Activated CD4-positive, alpha-beta memory T cell treated with anti-CD3 and anti-CD28 coated beads, Interleukin-2, amount 10 ng/mL, durations not matched to agents 7 days and 5 days (primary cell): ENCODE results near the gene GINS3. TPM values are rescaled to one million over a fixed set of nuclear protein-coding genes. Genes with fewer than 3 reads are reported as not detected.

Source experiments
- CTCF ChIA-PET: fragments of 350-600 bp; sonication (Branson Sonifier 250); formaldehyde crosslinking; loops from one replicate; lab custom pipeline; 2021; ENCODE audit warnings: antibody characterized with exemption, inconsistent platforms; lab: Charles Lee
- POLR2A ChIA-PET: fragments of 350-600 bp; sonication (Branson Sonifier 250); formaldehyde crosslinking; loops from one replicate; lab custom pipeline; 2021; ENCODE audit warnings: antibody characterized with exemption; lab: Charles Lee
- DNase-seq: peaks from one replicate; pipeline ENCODE4 v3.0.0-alpha.2; 2020
- H3K27ac Mint-ChIP-seq: one replicate; pipeline ENCODE4 v1.8.0; 2021; ENCODE audit warnings: mild to moderate bottlenecking, mixed read lengths
- H3K27me3 Mint-ChIP-seq: one replicate; pipeline ENCODE4 v1.8.0; 2021; ENCODE audit warnings: mixed read lengths
- H3K36me3 Mint-ChIP-seq: one replicate; pipeline ENCODE4 v1.8.0; 2021; ENCODE audit warnings: low read depth, mixed read lengths
- H3K4me1 Mint-ChIP-seq: one replicate; pipeline ENCODE4 v1.8.0; 2021; ENCODE audit warnings: mixed read lengths
- H3K4me3 Mint-ChIP-seq: one replicate; pipeline ENCODE4 v1.8.0; 2021; ENCODE audit warnings: mild to moderate bottlenecking, mixed read lengths
- H3K9me3 Mint-ChIP-seq: one replicate; pipeline ENCODE4 v1.8.0; 2021; ENCODE audit warnings: mixed read lengths
- total RNA-seq, 2 experiments: library from RNA; stranded (reverse); gene quantifications; one replicate each; pipeline ENCODE4 v1.2.3, GENCODE V29; 2021

GINS3 gene
- 10 to 100 TPM; 10.2 to 11.0 TPM for total RNA-seq

GRCh38 chr16:58392215-58393137 is at the start of gene GINS3:
Gene GINS3 (plus strand): TSS chr16:58392471. CDS start chr16:58392602, 131 bp downstream.
- Mint-ChIP-seq H3K27ac (peak within 1 kb of the TSS; percentile 93), H3K36me3 (peaks cover 18% of the 10 kb centered on the region), H3K4me1 (peaks cover 26% of the 10 kb centered on the region), H3K4me3 (peak within 1 kb of the TSS; percentile 100), H3K27me3 (peaks cover 19% of the 10 kb centered on the region), H3K9me3 (peaks cover 2% of the 10 kb centered on the region)
- ChIA-PET CTCF (interaction anchor here (0.6 to 1.7 kb wide), 8 partner anchors 16 to 669 kb away, joined by 3 to 8 read pairs (median 4); no protein-coding TSS in a partner anchor), POLR2A (interaction anchor here (0.5 to 2.0 kb wide), 17 partner anchors 9 to 656 kb away, joined by 3 to 9 read pairs (median 4); partner anchors contain the start of genes CFAP20, SETD6 and SLC38A7)
- DNase-seq = peak; percentile 88

GRCh38 chr16:58343562-58343961 is 48.7 kb upstream of the GINS3 start:
- ChIA-PET CTCF (no interaction called here), POLR2A (no interaction called here)
- Mint-ChIP-seq H3K36me3 (no peaks in the 10 kb centered on the region), H3K27ac (no peak overlapping the region), H3K4me1 (peaks cover 6% of the 10 kb centered on the region), H3K4me3 (no peak overlapping the region), H3K9me3 (no peaks in the 10 kb centered on the region), H3K27me3 (peaks cover 33% of the 10 kb centered on the region)
- DNase-seq = no peak

- Mint-ChIP-seq H3K4me1 (peaks cover 6% of the 10 kb centered on the region), H3K36me3 (no peaks in the 10 kb centered on the region), H3K27me3 (peaks cover 36% of the 10 kb centered on the region), H3K4me3 (no peak overlapping the region), H3K27ac (no peak overlapping the region), H3K9me3 (no peaks in the 10 kb centered on the region)
- ChIA-PET CTCF (interaction anchor here (1.2 to 1.5 kb wide), 2 partner anchors 9 to 16 kb away, joined by 3 to 5 read pairs; no protein-coding TSS in a partner anchor), POLR2A (no interaction called here)
- DNase-seq = no peak
These were observed 46.5 kb upstream of the GINS3 start for GRCh38 chr16:58345574-58346354.

GRCh38 chr16:58346831-58347371 is 45.4 kb upstream of the GINS3 start:
- Mint-ChIP-seq H3K27ac (no peak overlapping the region), H3K4me3 (no peak overlapping the region), H3K27me3 (peaks cover 37% of the 10 kb centered on the region), H3K9me3 (no peaks in the 10 kb centered on the region), H3K36me3 (no peaks in the 10 kb centered on the region), H3K4me1 (peaks cover 6% of the 10 kb centered on the region)
- ChIA-PET CTCF (interaction anchor here (1.0 to 1.8 kb wide), 2 partner anchors 10 to 12 kb away, joined by 4 to 5 read pairs; no protein-coding TSS in a partner anchor), POLR2A (no interaction called here)
- no peak for DNase-seq

GRCh38 chr16:58348986-58349385 is 43.3 kb upstream of the GINS3 start:
- DNase-seq = no peak
- Mint-ChIP-seq H3K4me3 (no peak overlapping the region), H3K4me1 (peaks cover 4% of the 10 kb centered on the region), H3K36me3 (no peaks in the 10 kb centered on the region), H3K27me3 (peaks cover 35% of the 10 kb centered on the region), H3K9me3 (no peaks in the 10 kb centered on the region), H3K27ac (no peak overlapping the region)
- CTCF ChIA-PET = interaction anchor here (0.7 to 1.0 kb wide), 3 partner anchors 12 to 143 kb away, joined by 3 read pairs; no protein-coding TSS in a partner anchor
- POLR2A ChIA-PET = no interaction called here

- ChIA-PET CTCF (no interaction called here), POLR2A (no interaction called here)
- H3K4me3 Mint-ChIP-seq = no peak overlapping the region
- H3K36me3 Mint-ChIP-seq = no peaks in the 10 kb centered on the region
- no peaks in the 10 kb centered on the region for H3K9me3 Mint-ChIP-seq
- no peaks in the 10 kb centered on the region for H3K4me1 Mint-ChIP-seq
- no peak for DNase-seq
- H3K27ac Mint-ChIP-seq = no peak overlapping the region
- peaks cover 38% of the 10 kb centered on the region for H3K27me3 Mint-ChIP-seq
These were observed 39.6 kb upstream of the GINS3 start for GRCh38 chr16:58352690-58353089.

GRCh38 chr16:58360041-58360634 is 32.1 kb upstream of the GINS3 start:
- Mint-ChIP-seq H3K4me1 (no peaks in the 10 kb centered on the region), H3K36me3 (no peaks in the 10 kb centered on the region), H3K9me3 (peaks cover 10% of the 10 kb centered on the region), H3K27ac (no peak overlapping the region), H3K4me3 (no peak overlapping the region), H3K27me3 (peaks cover 38% of the 10 kb centered on the region)
- ChIA-PET POLR2A (no interaction called here), CTCF (interaction anchor here (1.5 kb wide), 1 partner anchor 23 kb away, joined by 4 read pairs; no protein-coding TSS in a partner anchor)
- no peak for DNase-seq

- Mint-ChIP-seq H3K4me3 (no peak overlapping the region), H3K36me3 (no peaks in the 10 kb centered on the region), H3K4me1 (no peaks in the 10 kb centered on the region), H3K27me3 (peaks cover 36% of the 10 kb centered on the region), H3K27ac (no peak overlapping the region), H3K9me3 (peaks cover 10% of the 10 kb centered on the region)
- CTCF ChIA-PET = interaction anchor here (1.1 kb wide), 1 partner anchor 10 kb away, joined by 3 read pairs; no protein-coding TSS in a partner anchor
- DNase-seq = no peak
- POLR2A ChIA-PET = no interaction called here
These were observed 30.5 kb upstream of the GINS3 start for GRCh38 chr16:58361726-58362125.

GRCh38 chr16:58363746-58364393 is 28.4 kb upstream of the GINS3 start:
- ChIA-PET POLR2A (no interaction called here), CTCF (interaction anchor here (0.7 to 1.0 kb wide), 2 partner anchors 27 to 269 kb away, joined by 3 read pairs; no protein-coding TSS in a partner anchor)
- peaks cover 10% of the 10 kb centered on the region for H3K9me3 Mint-ChIP-seq
- H3K36me3 Mint-ChIP-seq = no peaks in the 10 kb centered on the region
- H3K4me1 Mint-ChIP-seq = no peaks in the 10 kb centered on the region
- H3K4me3 Mint-ChIP-seq = no peak overlapping the region
- no peak overlapping the region for H3K27ac Mint-ChIP-seq
- DNase-seq = no peak
- H3K27me3 Mint-ChIP-seq = peaks cover 41% of the 10 kb centered on the region

- DNase-seq = no peak
- H3K4me1 Mint-ChIP-seq = no peaks in the 10 kb centered on the region
- H3K27me3 Mint-ChIP-seq = peaks cover 35% of the 10 kb centered on the region
- no peak overlapping the region for H3K27ac Mint-ChIP-seq
- H3K9me3 Mint-ChIP-seq = no peaks in the 10 kb centered on the region
- ChIA-PET POLR2A (no interaction called here), CTCF (interaction anchor here (1.7 kb wide), 1 partner anchor 29 kb away, joined by 4 read pairs; no protein-coding TSS in a partner anchor)
- no peak overlapping the region for H3K4me3 Mint-ChIP-seq
- H3K36me3 Mint-ChIP-seq = no peaks in the 10 kb centered on the region
These were observed 26.6 kb upstream of the GINS3 start for GRCh38 chr16:58365623-58366022.

- Mint-ChIP-seq H3K4me3 (no peak overlapping the region), H3K27ac (no peak overlapping the region), H3K27me3 (peaks cover 30% of the 10 kb centered on the region), H3K36me3 (no peaks in the 10 kb centered on the region), H3K4me1 (no peaks in the 10 kb centered on the region), H3K9me3 (no peaks in the 10 kb centered on the region)
- ChIA-PET CTCF (interaction anchor here (1.7 kb wide), 1 partner anchor 30 kb away, joined by 4 read pairs; no protein-coding TSS in a partner anchor), POLR2A (no interaction called here)
- DNase-seq = no peak
These were observed 25.8 kb upstream of the GINS3 start for GRCh38 chr16:58366247-58367031.
